K562 (cell line): ENCODE results near the gene VENTX. TPM values are rescaled to one million over a fixed set of nuclear protein-coding genes. Genes with fewer than 3 reads are reported as not detected.

Experiments
- ARNT ChIP-seq, 2 experiments: fragments of 450-650 bp; IDR thresholded peaks; 2 replicates each; pipeline ENCODE4 v1.6.1; 2016; ENCODE audit warnings: mild to moderate bottlenecking in 1 of 2
- ASH1L ChIP-seq: fragments of 450-650 bp; IDR thresholded peaks from 2 replicates; pipeline ENCODE4 v1.6.1; 2018; ENCODE audit warnings: borderline replicate concordance, mild to moderate bottlenecking, low read depth; ENCODE audit not compliant: partially characterized antibody
- CXXC5 ChIP-seq: fragments of 250-450 bp; sonication (Bioruptor Pico); IDR thresholded peaks from 2 replicates; pipeline ENCODE4 v1.8.0; 2022; ENCODE audit warnings: inconsistent platforms, mild to moderate bottlenecking, moderate library complexity
- ETS2 ChIP-seq: IDR thresholded peaks from 2 replicates; pipeline ENCODE4 v1.6.1; 2016; ENCODE audit warnings: borderline replicate concordance, missing genetic modification characterization, mild to moderate bottlenecking, moderate library complexity, missing compliant biosample characterization; ENCODE audit not compliant: poor library complexity, severe bottlenecking
- FOXA3 ChIP-seq, 2 experiments: fragments of 450-650 bp in 1 of 2; sonication (generic) in 1 of 2; formaldehyde crosslinking; IDR thresholded peaks in 1 of 2; conservative IDR thresholded peaks in 1 of 2; 2 replicates each; pipeline versions ENCODE4 v1.4.0 to v1.8.0; 2020 to 2022; ENCODE audit warnings: mild to moderate bottlenecking in 2 of 2, missing genetic modification reagents in 1 of 2
- HDAC2 ChIP-seq: fragments of 450-650 bp; IDR thresholded peaks from 2 replicates; pipeline ENCODE4 v1.6.1; 2016; ENCODE audit warnings: mild to moderate bottlenecking
- HIVEP1 ChIP-seq: fragments of 250-450 bp; sonication (Bioruptor Pico); IDR thresholded peaks from 2 replicates; pipeline ENCODE4 v1.4.0; 2020; ENCODE audit warnings: mild to moderate bottlenecking
- L3MBTL2 ChIP-seq: fragments of 450-650 bp; IDR thresholded peaks from 2 replicates; pipeline ENCODE4 v1.6.1; 2016; ENCODE audit warnings: mild to moderate bottlenecking, moderate library complexity
- MAFF ChIP-seq: IDR thresholded peaks from 2 replicates; pipeline ENCODE4 v1.6.1; 2012; ENCODE audit warnings: low read length, improper control_type of control experiment
- NFE2 ChIP-seq: IDR thresholded peaks from 2 replicates; pipeline ENCODE4 v1.6.1; 2014; ENCODE audit warnings: antibody characterized with exemption, low read depth
- NRF1 ChIP-seq, 2 experiments: fragments of 450-650 bp; IDR thresholded peaks in 1 of 2; conservative IDR thresholded peaks in 1 of 2; 2 replicates each; pipeline ENCODE4 v1.6.1; 2014; ENCODE audit warnings: mild to moderate bottlenecking in 2 of 2
- PHTF2 ChIP-seq: fragments of 250-450 bp; sonication (Bioruptor Pico); IDR thresholded peaks from 2 replicates; pipeline ENCODE4 v1.5.0; 2021; ENCODE audit warnings: mild to moderate bottlenecking
- RBM15 ChIP-seq: fragments of 200-400 bp; formaldehyde crosslinking; IDR thresholded peaks from 2 replicates; pipeline ENCODE4 v1.6.1; 2018; ENCODE audit warnings: mild to moderate bottlenecking, low read length, moderate library complexity; ENCODE audit not compliant: insufficient read depth
- RCOR1 ChIP-seq, 2 experiments: IDR thresholded peaks; 2 replicates each; pipeline ENCODE4 v1.6.1; 2012; ENCODE audit warnings: low read depth in 2 of 2, low read length in 2 of 2, borderline replicate concordance in 1 of 2, improper control_type of control experiment in 1 of 2
- TEAD4 ChIP-seq, 2 experiments: sonication (generic) in 1 of 2; formaldehyde crosslinking in 1 of 2; IDR thresholded peaks; 2 replicates each; pipeline versions ENCODE4 v1.6.1 to v1.8.0; 2012 to 2022; ENCODE audit warnings: borderline replicate concordance in 1 of 2, inconsistent platforms in 1 of 2, low read length in 1 of 2, mild to moderate bottlenecking in 1 of 2, missing genetic modification reagents in 1 of 2
- ZFP30 ChIP-seq: fragments of 250-450 bp; sonication (Bioruptor Pico); IDR thresholded peaks from 2 replicates; pipeline ENCODE4 v1.8.0; 2022; ENCODE audit warnings: moderate library complexity, mild to moderate bottlenecking, inconsistent platforms, borderline replicate concordance
- ZFPM2 ChIP-seq: fragments of 250-450 bp; sonication (Bioruptor Pico); IDR thresholded peaks from 2 replicates; pipeline ENCODE4 v1.5.1; 2022; ENCODE audit warnings: mild to moderate bottlenecking
- ZNF444 ChIP-seq: fragments of 250-450 bp; sonication (Bioruptor Pico); IDR thresholded peaks from 2 replicates; pipeline ENCODE4 v1.4.0; 2020; ENCODE audit warnings: mild to moderate bottlenecking, moderate library complexity
- ZNF584 ChIP-seq: fragments of 200-800 bp; sonication (Bioruptor generic); IDR thresholded peaks from 2 replicates; pipeline ENCODE4 v1.6.1; 2016; ENCODE audit warnings: low read depth, mild to moderate bottlenecking, missing genetic modification characterization, missing compliant biosample characterization
- polyA plus RNA-seq, 8 experiments: library from polyadenylated mRNA; depleted of rRNA in 4 of 8; stranded (reverse) in 5 of 8; unstranded in 3 of 8; fragments of >200 nt; fragmentation: Nextera tagmentation in 2 of 8; fragmentation: Illumina TruSeq in 1 of 8; extraction: Ambion mirVana in 2 of 8; extraction: Trizol in 1 of 8; gene quantifications; 2 replicates each; pipeline versions ENCODE4 v1.2.1 to v1.2.3, GENCODE V29; 2011 to 2014; ENCODE audit warnings: inconsistent platforms in 1 of 8, missing spikeins in 1 of 8
- total RNA-seq, 7 experiments: library from RNA; depleted of rRNA in 6 of 7; stranded (reverse); fragments of >200 nt in 6 of 7; fragmentation: Illumina TruSeq in 2 of 7; extraction: Trizol in 2 of 7; gene quantifications; 2 replicates each; pipeline versions ENCODE4 v1.2.1 to v1.2.3, GENCODE V29; 2011 to 2021; ENCODE audit warnings: low replicate concordance in 1 of 7
- TF ChIP-seq, protein P1 (sequence below): fragments of 450-650 bp; formaldehyde crosslinking; IDR thresholded peaks from 2 replicates; pipeline ENCODE4 v1.4.0; 2020; ENCODE audit warnings: mild to moderate bottlenecking, moderate library complexity
- TF ChIP-seq, protein P2 (sequence below): fragments of 250-450 bp; sonication (Bioruptor Pico); IDR thresholded peaks from 2 replicates; pipeline ENCODE4 v1.8.0; 2021; ENCODE audit warnings: moderate library complexity, mild to moderate bottlenecking, inconsistent platforms
- TF ChIP-seq, protein P3 (sequence below): fragments of 250-450 bp; sonication (Bioruptor Pico); IDR thresholded peaks from 2 replicates; pipeline ENCODE4 v1.8.0; 2021; ENCODE audit warnings: borderline replicate concordance, mild to moderate bottlenecking, moderate library complexity; ENCODE audit not compliant: poor library complexity, severe bottlenecking
- TF ChIP-seq, protein P4 (sequence below), 2 experiments: fragments of 450-650 bp; conservative IDR thresholded peaks; 2 replicates each; pipeline ENCODE4 v1.6.1; 2017; ENCODE audit warnings: mild to moderate bottlenecking in 2 of 2, moderate library complexity in 2 of 2

The VENTX gene
- total and polyA plus RNA-seq, 9 of the 15 experiments (the other 6 are each of a cell fraction or from before 2014, with no cell fraction given) = 0.07 to 0.70 (median 0.20) TPM; not detected in 1

DNA sequence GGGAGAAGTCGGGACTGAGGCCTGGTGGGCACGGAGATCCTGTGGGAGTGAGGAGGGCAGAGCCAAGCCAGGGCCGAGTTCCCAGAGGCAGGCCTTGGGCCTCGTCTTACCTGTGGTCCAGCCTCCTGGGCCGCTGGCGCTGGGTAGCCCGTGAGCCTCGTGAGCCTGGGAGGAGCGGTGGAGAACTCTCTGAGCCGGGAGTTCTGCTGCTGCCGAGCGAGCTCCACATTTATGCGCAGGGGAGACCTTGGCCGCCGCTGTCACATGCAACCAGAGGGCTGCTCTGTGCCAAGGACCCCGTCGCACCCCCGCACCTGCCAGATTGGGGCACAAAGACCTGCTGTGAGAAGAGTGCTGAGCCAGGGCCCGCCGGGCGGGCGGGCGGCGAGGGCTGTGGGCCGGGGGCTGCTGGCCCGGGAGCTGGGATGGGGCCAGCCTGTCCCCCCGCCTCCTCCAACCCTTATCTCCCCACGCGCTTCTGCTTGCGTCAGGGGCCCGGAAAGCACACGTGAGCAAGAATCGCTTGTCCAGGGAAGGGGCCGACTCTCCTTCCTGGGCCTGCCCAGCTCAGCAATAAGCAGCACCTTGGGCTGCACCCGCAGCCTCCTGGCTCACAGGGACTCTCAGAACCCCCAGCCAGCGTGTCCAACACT, 10.2 kb downstream of the VENTX start (continued):
- 0 out of 4 replicates have a peak, but pooled peaks of 1 of the 2 experiments have one; percentile 31 for TF ChIP-seq NRF1 (conservative IDR thresholded peaks at IDR 0.05 in 1 of 2, IDR thresholded peaks at IDR 0.05 in 1 of 2)
- TF ChIP-seq NFE2 = no peak
- no peak for TF ChIP-seq ASH1L
- TF ChIP-seq RBM15 = no peak
- TF ChIP-seq, protein P1, sequence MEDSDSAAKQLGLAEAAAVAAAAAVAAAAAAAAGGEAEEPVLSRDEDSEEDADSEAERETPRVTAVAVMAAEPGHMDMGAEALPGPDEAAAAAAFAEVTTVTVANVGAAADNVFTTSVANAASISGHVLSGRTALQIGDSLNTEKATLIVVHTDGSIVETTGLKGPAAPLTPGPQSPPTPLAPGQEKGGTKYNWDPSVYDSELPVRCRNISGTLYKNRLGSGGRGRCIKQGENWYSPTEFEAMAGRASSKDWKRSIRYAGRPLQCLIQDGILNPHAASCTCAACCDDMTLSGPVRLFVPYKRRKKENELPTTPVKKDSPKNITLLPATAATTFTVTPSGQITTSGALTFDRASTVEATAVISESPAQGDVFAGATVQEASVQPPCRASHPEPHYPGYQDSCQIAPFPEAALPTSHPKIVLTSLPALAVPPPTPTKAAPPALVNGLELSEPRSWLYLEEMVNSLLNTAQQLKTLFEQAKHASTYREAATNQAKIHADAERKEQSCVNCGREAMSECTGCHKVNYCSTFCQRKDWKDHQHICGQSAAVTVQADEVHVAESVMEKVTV = no peak
- TF ChIP-seq ARNT (IDR thresholded peaks at IDR 0.05) = no peak
- no peak for TF ChIP-seq PHTF2 (CRISPR knock-in tag)
- TF ChIP-seq, protein P2, sequence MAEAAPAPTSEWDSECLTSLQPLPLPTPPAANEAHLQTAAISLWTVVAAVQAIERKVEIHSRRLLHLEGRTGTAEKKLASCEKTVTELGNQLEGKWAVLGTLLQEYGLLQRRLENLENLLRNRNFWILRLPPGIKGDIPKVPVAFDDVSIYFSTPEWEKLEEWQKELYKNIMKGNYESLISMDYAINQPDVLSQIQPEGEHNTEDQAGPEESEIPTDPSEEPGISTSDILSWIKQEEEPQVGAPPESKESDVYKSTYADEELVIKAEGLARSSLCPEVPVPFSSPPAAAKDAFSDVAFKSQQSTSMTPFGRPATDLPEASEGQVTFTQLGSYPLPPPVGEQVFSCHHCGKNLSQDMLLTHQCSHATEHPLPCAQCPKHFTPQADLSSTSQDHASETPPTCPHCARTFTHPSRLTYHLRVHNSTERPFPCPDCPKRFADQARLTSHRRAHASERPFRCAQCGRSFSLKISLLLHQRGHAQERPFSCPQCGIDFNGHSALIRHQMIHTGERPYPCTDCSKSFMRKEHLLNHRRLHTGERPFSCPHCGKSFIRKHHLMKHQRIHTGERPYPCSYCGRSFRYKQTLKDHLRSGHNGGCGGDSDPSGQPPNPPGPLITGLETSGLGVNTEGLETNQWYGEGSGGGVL = no peak
- no peak for TF ChIP-seq HDAC2
- no peak for TF ChIP-seq ETS2 (tag)
- TF ChIP-seq HIVEP1 (CRISPR knock-in tag) = no peak
- peak; percentile 88 for TF ChIP-seq CXXC5 (CRISPR knock-in tag)
- no peak for TF ChIP-seq FOXA3 (CRISPR knock-in tag; conservative IDR thresholded peaks at IDR 0.05 in 1 of 2, IDR thresholded peaks at IDR 0.05 in 1 of 2)
- no peak for TF ChIP-seq ZFP30 (CRISPR knock-in tag)
- TF ChIP-seq, protein P3, sequence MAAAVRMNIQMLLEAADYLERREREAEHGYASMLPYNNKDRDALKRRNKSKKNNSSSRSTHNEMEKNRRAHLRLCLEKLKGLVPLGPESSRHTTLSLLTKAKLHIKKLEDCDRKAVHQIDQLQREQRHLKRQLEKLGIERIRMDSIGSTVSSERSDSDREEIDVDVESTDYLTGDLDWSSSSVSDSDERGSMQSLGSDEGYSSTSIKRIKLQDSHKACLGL (CRISPR knock-in tag) = no peak
- no peak for TF ChIP-seq TEAD4 (IDR thresholded peaks at IDR 0.05; ENCODE audit: low read length)
- TF ChIP-seq TEAD4 (CRISPR knock-in tag; IDR thresholded peaks at IDR 0.05; ENCODE audit: borderline replicate concordance) = no peak
- TF ChIP-seq ZNF444 = no peak
- TF ChIP-seq MAFF = no peak
- TF ChIP-seq, protein P4, sequence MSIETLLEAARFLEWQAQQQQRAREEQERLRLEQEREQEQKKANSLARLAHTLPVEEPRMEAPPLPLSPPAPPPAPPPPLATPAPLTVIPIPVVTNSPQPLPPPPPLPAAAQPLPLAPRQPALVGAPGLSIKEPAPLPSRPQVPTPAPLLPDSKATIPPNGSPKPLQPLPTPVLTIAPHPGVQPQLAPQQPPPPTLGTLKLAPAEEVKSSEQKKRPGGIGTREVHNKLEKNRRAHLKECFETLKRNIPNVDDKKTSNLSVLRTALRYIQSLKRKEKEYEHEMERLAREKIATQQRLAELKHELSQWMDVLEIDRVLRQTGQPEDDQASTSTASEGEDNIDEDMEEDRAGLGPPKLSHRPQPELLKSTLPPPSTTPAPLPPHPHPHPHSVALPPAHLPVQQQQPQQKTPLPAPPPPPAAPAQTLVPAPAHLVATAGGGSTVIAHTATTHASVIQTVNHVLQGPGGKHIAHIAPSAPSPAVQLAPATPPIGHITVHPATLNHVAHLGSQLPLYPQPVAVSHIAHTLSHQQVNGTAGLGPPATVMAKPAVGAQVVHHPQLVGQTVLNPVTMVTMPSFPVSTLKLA (conservative IDR thresholded peaks at IDR 0.05) = no peak
- no peak for TF ChIP-seq ZNF584
- TF ChIP-seq RCOR1 (IDR thresholded peaks at IDR 0.05; ENCODE audit: borderline replicate concordance in 1 of 2, low read depth in 2 of 2, low read length in 2 of 2) = no peak
- TF ChIP-seq ZFPM2 = no peak
- TF ChIP-seq L3MBTL2 = peak; percentile 72
